KMS-11 (cell line): Measurements from ENCODE around the gene AOPEP.

ENCODE experiments used
- H2AFZ ChIP-seq: fragments of 200-600 bp; sonication (generic); 2 replicates; pipeline ENCODE4 v1.6.1; 2016; ENCODE audit warnings: antibody characterized with exemption, mixed run types, low read depth
- H3K27ac ChIP-seq: fragments of 200-600 bp; sonication (generic); 2 replicates; pipeline ENCODE4 v1.6.1; 2016; ENCODE audit warnings: mild to moderate bottlenecking, mixed run types
- H3K27me3 ChIP-seq: fragments of 200-600 bp; sonication (generic); 2 replicates; pipeline ENCODE4 v1.6.1; 2017; ENCODE audit warnings: mild to moderate bottlenecking, low read depth, mixed run types, moderate library complexity; ENCODE audit not compliant: insufficient read depth
- H3K36me3 ChIP-seq: fragments of 200-600 bp; sonication (generic); 2 replicates; pipeline ENCODE4 v1.6.1; 2017; ENCODE audit warnings: mild to moderate bottlenecking, mixed run types; ENCODE audit not compliant: insufficient read depth
- H3K4me1 ChIP-seq: fragments of 200-600 bp; sonication (generic); 2 replicates; pipeline ENCODE4 v1.6.1; 2016; ENCODE audit warnings: mild to moderate bottlenecking, low read depth, mixed run types; ENCODE audit not compliant: poor library complexity, severe bottlenecking
- H3K4me2 ChIP-seq: fragments of 200-600 bp; sonication (generic); 2 replicates; pipeline ENCODE4 v1.7.0; 2016; ENCODE audit warnings: mild to moderate bottlenecking, mixed run types
- H3K4me3 ChIP-seq: fragments of 200-600 bp; sonication (generic); IDR thresholded peaks from 2 replicates; pipeline ENCODE4 v1.6.1; 2017; ENCODE audit warnings: low read depth, low read length, mixed read lengths; ENCODE audit not compliant: insufficient read depth
- H3K79me2 ChIP-seq: fragments of 200-600 bp; sonication (generic); 2 replicates; pipeline ENCODE4 v1.6.1; 2016; ENCODE audit warnings: low read depth, mixed run types; ENCODE audit not compliant: insufficient read depth
- H3K9ac ChIP-seq: fragments of 200-600 bp; sonication (generic); 2 replicates; pipeline ENCODE4 v1.6.1; 2016; ENCODE audit warnings: mild to moderate bottlenecking, mixed run types
- H4K20me1 ChIP-seq: fragments of 200-600 bp; sonication (generic); 2 replicates; pipeline ENCODE4 v1.6.1; 2016; ENCODE audit warnings: mild to moderate bottlenecking, mixed run types; ENCODE audit not compliant: insufficient read depth
- TF ChIP-seq, protein P1 (sequence below): fragments of 200-600 bp; sonication (generic); conservative IDR thresholded peaks from 2 replicates; pipeline ENCODE4 v1.6.1; 2017; ENCODE audit warnings: low read depth, mild to moderate bottlenecking, antibody characterized with exemption, low read length, moderate library complexity, mixed read lengths

Gene AOPEP

GRCh38 chr9:95133325-95133705 is 406.8 kb downstream of the AOPEP start:
- Histone ChIP-seq H3K4me3 (no peak overlapping the region), H2AFZ (no peak overlapping the region), H3K27me3 (no peaks in the 10 kb centered on the region), H3K4me2 (no peak overlapping the region), H3K4me1 (no peaks in the 10 kb centered on the region), H3K27ac (no peak overlapping the region), H3K36me3 (no peaks in the 10 kb centered on the region), H3K9ac (no peak overlapping the region), H3K79me2 (no peaks in the 10 kb centered on the region), H4K20me1 (no peaks in the 10 kb centered on the region)
- TF ChIP-seq, protein P1, sequence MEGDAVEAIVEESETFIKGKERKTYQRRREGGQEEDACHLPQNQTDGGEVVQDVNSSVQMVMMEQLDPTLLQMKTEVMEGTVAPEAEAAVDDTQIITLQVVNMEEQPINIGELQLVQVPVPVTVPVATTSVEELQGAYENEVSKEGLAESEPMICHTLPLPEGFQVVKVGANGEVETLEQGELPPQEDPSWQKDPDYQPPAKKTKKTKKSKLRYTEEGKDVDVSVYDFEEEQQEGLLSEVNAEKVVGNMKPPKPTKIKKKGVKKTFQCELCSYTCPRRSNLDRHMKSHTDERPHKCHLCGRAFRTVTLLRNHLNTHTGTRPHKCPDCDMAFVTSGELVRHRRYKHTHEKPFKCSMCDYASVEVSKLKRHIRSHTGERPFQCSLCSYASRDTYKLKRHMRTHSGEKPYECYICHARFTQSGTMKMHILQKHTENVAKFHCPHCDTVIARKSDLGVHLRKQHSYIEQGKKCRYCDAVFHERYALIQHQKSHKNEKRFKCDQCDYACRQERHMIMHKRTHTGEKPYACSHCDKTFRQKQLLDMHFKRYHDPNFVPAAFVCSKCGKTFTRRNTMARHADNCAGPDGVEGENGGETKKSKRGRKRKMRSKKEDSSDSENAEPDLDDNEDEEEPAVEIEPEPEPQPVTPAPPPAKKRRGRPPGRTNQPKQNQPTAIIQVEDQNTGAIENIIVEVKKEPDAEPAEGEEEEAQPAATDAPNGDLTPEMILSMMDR = no peak

GRCh38 chr9:95134457-95134881 is 408.0 kb downstream of the AOPEP start:
- H3K36me3 ChIP-seq = no peaks in the 10 kb centered on the region
- no peak overlapping the region for H3K27ac ChIP-seq
- H3K4me2 ChIP-seq = no peak overlapping the region
- H2AFZ ChIP-seq = no peak overlapping the region
- H3K4me1 ChIP-seq = no peaks in the 10 kb centered on the region
- H3K79me2 ChIP-seq = no peaks in the 10 kb centered on the region
- H3K4me3 ChIP-seq = no peak overlapping the region
- no peaks in the 10 kb centered on the region for H4K20me1 ChIP-seq
- no peaks in the 10 kb centered on the region for H3K27me3 ChIP-seq
- TF ChIP-seq, protein P1 = no peak
- no peak overlapping the region for H3K9ac ChIP-seq

DNA sequence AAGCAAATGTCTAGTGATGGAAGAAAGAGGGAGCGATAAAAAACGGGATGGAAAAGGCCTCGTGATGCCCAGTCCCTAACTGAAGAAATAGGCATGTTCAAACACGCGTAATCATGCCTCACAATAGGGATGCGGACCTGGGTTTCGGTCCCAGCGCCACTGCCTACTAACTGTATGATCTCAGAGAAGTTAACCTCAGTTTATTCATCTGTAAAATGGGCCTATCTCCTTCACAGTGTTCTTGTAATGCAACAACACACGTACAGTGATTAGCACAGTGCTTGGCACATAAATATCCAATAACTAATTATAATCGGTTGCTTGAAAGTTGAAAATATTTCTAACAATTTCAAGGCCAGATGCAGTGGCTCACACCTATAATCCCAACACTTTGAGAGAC is 409.3 kb downstream of the AOPEP start:
- no peak overlapping the region for H3K4me2 ChIP-seq
- TF ChIP-seq, protein P1 = no peak
- no peaks in the 10 kb centered on the region for H3K36me3 ChIP-seq
- H3K4me1 ChIP-seq = no peaks in the 10 kb centered on the region
- H3K4me3 ChIP-seq = no peak overlapping the region
- no peaks in the 10 kb centered on the region for H3K27me3 ChIP-seq
- H3K79me2 ChIP-seq = no peaks in the 10 kb centered on the region
- H2AFZ ChIP-seq = no peak overlapping the region
- no peaks in the 10 kb centered on the region for H4K20me1 ChIP-seq
- no peak overlapping the region for H3K9ac ChIP-seq
- no peak overlapping the region for H3K27ac ChIP-seq
